HG03432 (cell line): ENCODE results near the gene CNTN5.

ENCODE experiments used
- ATAC-seq: cut with Tn5 transposase; IDR thresholded peaks from one replicate; pipeline ENCODE4 v1.9.1; 2021; ENCODE audit warnings: mild to moderate bottlenecking, moderate library complexity; ENCODE audit not compliant: unreplicated experiment

Gene CNTN5

DNA sequence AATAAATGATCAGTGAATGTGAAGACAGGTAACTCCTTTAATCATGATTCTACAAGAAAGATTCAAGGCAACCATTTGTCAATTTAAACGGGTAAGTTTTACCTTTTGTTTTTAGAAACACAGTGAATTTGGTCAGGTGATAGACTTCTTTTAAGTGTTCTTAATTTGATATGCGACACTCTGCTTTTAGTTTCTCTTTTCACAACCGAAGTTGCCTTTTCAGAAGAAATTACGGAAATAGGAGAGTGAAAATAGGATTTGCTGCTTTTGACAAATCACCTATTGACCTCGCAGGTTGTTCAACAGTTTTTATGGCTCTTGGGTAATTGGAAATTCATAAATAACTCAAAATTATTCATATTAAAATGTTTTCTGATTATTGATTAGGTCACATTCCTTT is 142.1 kb downstream of the CNTN5 start:
- ATAC-seq, result no peak

DNA sequence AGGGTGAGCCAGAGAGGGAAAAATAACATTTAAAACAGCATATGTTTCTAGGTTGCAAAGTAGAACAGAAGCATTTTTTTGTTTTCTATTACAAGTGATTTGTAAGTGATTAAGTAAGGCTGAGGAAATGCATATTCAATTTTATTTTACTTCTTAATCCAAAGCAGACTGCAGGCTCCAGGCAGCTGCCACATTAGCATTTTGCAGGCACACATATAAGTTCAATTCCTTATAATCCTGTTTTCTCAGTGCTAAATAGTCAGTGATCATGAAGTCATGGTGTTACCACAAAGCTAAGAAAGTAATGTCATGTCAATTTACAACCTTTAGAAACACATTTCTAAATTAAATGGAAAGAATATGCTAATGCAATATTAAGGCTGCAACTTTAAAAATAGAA is 149.8 kb downstream of the CNTN5 start:
- no peak for ATAC-seq

GRCh38 chr11:99171330-99171729 is 150.6 kb downstream of the CNTN5 start:
- ATAC-seq, result no peak

DNA sequence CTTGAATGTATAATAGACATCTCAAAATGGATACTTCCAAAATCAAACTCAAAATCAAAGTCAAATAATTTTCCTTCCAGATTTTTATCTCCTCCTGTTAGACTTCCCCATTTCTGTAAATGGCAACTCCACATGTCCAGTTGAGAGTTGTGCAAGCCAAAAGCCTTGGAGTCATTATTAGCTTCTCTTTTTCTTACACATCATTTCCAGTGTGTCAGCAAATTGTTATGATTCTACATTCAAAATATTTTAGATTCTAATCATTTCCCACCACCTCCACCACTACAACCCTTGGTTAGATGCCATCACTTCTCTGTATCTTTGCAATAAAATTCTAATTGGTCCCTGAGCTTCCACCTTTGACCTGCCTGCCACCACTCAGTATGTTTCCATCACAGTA is 155.7 kb downstream of the CNTN5 start:
- ATAC-seq, result no peak

- ATAC-seq, result no peak
Observed at GRCh38 chr11:99177446-99177845, 156.7 kb downstream of the CNTN5 start.

DNA sequence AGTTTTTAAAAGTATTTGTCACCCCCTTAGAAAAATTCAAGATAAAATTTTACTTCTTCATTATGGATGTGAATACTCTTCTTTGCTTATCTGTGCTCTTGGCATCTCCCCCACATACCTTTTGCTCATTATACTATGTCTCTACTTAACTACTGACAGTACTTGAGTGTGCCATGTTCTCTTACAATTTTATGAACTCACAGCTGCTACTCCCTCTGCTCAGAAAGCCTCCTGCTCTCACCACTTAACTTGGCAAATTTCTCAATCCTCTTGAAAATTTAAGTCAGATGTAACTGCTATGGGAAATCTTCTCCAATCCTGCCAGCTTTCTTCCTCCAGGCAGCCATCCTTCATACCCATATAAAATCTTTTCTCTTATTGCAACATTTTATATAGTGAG is 163.4 kb downstream of the CNTN5 start:
- ATAC-seq, result no peak

DNA sequence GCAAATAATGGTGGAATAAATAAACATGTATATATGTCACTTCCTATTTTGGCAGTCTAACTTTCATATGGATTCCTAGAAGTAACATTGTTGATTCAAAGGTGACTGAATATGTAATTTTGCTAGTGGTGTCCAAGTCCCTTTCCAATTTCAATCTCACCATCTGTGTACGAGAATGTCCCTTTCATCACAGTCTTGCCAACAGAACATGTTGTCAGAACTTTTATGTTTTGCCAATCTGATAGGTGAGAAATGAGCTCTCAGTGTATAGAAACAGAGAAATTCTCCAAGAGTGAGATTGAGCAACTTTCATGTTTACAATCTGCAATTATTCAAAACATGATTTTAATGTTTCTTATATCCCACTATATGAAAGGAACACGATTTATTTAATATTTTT is 167.5 kb downstream of the CNTN5 start:
- no peak for ATAC-seq

- no peak for ATAC-seq
Observed at GRCh38 chr11:99192716-99193115, 172.0 kb downstream of the CNTN5 start.

DNA sequence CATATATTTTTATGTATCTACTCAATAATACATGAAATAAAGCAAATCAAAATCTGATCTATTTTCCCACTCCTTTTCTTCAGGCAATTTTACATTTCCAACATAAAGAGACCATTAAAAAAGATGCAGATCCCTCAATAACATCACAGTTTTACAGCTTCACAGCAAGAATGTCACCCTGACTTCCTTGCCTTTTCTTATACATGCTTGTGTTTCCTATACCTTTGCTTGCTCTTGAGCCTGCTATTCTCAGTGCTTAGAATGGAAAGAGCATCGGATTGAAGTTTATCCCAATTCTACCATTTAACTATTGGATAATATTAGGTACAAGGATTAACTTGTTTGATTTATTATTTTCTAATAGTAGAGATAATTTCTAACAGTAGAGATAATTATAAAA is 176.7 kb downstream of the CNTN5 start:
- ATAC-seq, result no peak

DNA sequence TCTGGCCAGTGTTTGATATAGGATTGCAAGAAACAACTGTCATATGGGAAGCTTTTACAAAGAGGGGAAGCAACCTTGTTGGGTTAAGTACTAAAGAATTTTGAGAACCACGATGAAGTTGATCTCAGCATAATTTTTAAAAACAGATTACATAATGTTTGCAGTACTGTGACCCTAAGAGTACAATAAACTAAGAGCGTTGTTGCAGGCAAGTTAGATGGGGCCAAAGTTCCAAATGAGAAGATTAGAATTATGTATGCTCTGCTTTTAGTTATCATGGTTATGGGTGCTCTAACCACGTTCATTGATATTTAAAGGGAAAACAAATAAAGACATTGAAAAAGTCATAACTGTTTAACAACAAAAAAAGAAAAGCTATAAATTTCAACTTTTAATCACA is 177.5 kb downstream of the CNTN5 start:
- no peak for ATAC-seq

- ATAC-seq, result no peak
Observed at GRCh38 chr11:99199341-99199740, 178.6 kb downstream of the CNTN5 start.

DNA sequence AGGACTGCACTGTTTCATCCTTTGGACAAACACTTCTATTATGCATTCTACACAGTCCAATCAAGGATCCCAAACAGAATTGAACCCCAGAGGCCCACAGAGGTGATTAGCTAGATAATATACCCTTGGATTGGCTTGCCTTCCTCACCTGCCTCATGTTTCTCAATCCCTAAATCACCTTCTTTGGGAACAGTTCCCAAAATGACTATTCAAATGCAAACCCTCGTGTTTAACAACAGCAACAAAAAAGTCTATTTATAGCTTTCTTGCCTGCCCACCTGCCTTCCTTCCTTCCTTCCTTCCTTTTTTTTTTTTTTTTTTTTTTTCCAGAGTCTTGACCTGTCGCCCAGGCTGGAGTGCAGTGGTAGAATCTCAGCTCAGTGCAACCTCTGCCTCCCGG is 180.0 kb downstream of the CNTN5 start:
- no peak for ATAC-seq

GRCh38 chr11:99208813-99209212 is 188.1 kb downstream of the CNTN5 start:
- no peak for ATAC-seq

- no peak for ATAC-seq
Observed at GRCh38 chr11:99229544-99229943, 208.8 kb downstream of the CNTN5 start.

DNA sequence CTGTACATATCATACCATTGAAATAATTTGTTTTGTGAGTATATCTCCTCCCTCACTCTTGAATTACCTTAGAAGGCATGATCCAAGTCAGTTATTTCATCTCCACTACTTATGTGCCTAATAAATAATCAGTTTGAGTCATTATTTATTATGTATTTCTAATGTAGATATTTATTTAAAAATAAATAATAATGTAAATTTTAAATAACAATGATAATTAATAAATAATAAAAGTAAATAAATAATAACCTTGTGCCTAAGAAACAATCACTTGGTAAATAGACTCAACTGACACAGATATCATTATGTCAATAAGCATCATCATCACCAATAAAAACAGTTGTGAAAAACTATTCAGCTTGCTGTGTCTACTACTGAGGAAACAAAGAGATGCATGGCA is 213.8 kb downstream of the CNTN5 start:
- no peak for ATAC-seq

- ATAC-seq, result no peak
Observed at GRCh38 chr11:99238401-99238800, 217.7 kb downstream of the CNTN5 start.

GRCh38 chr11:99240192-99241030 is 219.7 kb downstream of the CNTN5 start:
- no peak for ATAC-seq

DNA sequence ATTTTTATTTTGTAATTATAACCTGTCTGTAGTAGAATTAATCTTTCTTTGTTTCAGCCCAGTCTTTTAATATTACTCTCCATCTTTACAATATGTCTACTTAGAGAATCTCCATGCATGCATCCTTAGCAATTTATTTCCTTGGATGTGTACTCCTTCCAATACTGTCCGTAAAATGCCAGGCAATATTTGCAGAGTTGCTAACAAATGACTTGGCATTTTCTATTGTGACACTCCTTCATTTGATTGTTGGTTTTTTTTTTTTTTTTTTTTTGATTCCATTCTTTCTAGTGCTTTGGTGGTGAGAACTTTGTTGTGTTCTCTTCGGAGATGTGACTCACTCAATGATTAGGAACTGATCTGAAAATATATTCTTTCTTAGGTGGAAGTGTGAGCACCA is 220.3 kb downstream of the CNTN5 start:
- ATAC-seq, result no peak

DNA sequence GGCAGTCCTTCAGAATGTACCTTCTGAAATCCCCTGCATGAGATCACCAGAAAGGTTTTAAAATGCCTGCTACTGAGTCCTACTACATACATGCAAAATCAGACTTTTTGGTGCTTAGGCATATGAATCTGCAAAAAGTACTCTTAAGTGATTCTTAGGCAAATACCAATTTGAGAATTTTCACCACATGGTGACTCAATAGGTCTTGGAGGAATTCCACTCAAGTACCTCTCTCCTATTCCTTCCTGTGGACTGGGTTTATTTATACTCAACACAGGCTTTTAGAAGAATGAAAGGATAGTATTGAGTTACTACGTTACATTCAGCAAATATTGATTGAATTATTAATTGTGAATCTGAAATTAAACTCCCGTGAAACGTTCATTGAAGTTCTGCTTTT is 223.9 kb downstream of the CNTN5 start:
- ATAC-seq, result no peak

- no peak for ATAC-seq
Observed at GRCh38 chr11:99246199-99246598, 225.4 kb downstream of the CNTN5 start.

DNA sequence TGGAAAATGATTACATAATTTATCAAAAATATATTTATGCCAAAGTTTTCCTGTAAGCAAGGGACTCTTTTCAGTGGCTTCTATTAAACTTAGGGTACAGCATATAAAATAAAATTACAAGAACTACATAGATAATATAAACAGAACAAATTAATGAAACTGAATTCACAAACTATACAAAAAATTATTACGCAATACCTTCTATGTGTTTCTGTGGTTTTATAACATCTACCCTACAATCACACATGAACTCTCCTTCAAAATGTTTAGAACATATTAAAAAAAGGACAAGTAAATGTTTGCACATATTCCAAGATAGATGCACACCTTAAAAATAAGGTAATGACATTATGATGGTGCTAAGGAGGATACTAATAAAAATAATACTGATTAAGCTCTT is 235.9 kb downstream of the CNTN5 start:
- ATAC-seq, result no peak

DNA sequence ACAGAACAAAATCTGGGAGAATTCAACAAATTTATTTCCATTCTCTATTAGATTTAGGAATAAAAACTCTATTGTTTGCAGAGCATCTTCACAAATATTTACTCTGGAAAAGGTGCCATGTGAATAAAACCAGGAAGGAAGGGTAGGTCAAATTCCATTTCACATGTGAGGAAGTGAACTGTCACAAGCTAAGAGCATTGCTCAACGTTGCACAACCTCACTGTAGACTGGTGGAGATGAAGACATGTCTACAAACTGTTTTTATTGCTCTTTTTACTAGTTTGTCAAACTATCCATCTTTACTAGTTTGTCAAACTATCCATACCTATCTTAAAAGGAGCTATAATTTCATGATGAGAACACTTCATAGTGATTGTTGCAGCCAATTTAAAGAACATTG is 236.4 kb downstream of the CNTN5 start:
- no peak for ATAC-seq

DNA sequence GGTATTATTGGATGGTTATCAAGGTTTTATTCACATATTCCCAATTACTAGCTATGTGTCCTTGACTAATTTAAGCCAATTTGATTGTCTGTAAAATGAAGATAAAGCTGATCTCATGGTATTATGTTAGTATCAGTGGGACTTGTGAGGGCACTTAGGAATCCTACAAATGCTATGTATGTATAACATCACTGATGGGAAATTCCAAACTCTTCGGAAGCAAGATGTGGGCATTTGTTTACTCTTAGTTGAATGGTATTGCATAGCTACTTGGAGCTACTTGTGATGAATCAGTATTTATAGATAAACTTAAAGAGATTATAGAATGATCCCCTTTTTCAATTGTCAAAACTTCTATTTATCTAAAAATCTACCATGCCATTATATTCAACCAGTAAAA is 239.9 kb downstream of the CNTN5 start:
- ATAC-seq, result no peak
